ENCODE results near the gene CASP8AP2. TPM values are rescaled to one million over a fixed set of nuclear protein-coding genes. Genes with fewer than 3 reads are reported as not detected.

The CASP8AP2 gene
- total RNA-seq, 6 donors from 2014 or later = 9.6 to 26.5 (median 13.3) TPM

DNA sequence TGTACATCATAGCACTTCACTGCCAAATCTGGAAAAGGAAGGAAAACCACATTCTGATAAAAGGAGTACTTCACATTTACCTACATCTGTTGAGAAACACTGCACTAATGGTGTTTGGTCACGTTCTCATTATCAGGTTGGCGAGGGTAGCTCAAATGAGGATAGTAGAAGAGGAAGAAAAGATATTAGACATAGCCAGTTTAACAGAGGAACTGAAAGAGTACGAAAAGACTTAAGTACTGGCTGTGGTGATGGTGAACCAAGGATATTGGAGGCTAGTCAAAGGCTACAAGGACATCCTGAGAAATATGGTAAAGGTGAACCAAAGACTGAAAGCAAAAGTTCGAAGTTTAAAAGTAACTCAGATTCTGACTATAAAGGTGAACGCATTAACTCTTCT lies 32.6 kb downstream of the CASP8AP2 start:
- Histone ChIP-seq H3K9me3 (no peaks in the 10 kb centered on the region), H3K27me3 (no peaks in the 10 kb centered on the region), H3K36me3 (peaks cover 14 to 93% (median 63%) of the 10 kb centered on the region in 4 donors), H3K4me1 (no peaks in the 10 kb centered on the region), H3K27ac (no peak overlapping the region), H3K4me3 (no peak overlapping the region)
- ATAC-seq (ENCODE audit: low FRiP score in 2 of 2) (no peak), DNase-seq (no peak)
- WGBS, 2 donors = 90 to 94% methylated on average over 5 of the region's 5 CpGs
- TF ChIP-seq POLR2AphosphoS5 (IDR thresholded peaks at IDR 0.05) (no peak), EP300 (IDR thresholded peaks at IDR 0.05) (no peak), POLR2A (IDR thresholded peaks at IDR 0.05) (no peak)
- TF ChIP-seq, protein P1, sequence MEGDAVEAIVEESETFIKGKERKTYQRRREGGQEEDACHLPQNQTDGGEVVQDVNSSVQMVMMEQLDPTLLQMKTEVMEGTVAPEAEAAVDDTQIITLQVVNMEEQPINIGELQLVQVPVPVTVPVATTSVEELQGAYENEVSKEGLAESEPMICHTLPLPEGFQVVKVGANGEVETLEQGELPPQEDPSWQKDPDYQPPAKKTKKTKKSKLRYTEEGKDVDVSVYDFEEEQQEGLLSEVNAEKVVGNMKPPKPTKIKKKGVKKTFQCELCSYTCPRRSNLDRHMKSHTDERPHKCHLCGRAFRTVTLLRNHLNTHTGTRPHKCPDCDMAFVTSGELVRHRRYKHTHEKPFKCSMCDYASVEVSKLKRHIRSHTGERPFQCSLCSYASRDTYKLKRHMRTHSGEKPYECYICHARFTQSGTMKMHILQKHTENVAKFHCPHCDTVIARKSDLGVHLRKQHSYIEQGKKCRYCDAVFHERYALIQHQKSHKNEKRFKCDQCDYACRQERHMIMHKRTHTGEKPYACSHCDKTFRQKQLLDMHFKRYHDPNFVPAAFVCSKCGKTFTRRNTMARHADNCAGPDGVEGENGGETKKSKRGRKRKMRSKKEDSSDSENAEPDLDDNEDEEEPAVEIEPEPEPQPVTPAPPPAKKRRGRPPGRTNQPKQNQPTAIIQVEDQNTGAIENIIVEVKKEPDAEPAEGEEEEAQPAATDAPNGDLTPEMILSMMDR (IDR thresholded peaks at IDR 0.05) = no peak

DNA sequence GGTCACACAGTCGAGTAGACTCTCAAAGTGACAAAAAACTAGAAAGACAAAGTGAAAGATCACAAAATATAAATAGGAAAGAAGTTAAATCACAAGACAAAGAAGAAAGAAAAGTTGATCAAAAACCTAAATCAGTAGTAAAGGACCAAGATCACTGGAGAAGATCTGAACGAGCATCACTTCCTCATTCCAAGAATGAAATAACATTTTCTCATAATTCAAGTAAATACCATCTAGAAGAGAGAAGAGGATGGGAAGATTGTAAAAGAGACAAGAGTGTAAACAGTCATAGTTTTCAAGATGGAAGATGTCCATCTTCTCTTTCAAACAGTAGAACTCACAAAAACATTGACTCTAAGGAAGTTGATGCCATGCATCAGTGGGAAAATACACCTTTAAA lies 33.0 kb downstream of the CASP8AP2 start:
- no peak overlapping the region for H3K4me3 ChIP-seq
- no peaks in the 10 kb centered on the region for H3K9me3 ChIP-seq
- WGBS, 2 donors = 85 to 97% methylated on average over 2 of the region's 2 CpGs
- no peaks in the 10 kb centered on the region for H3K27me3 ChIP-seq
- H3K36me3 ChIP-seq = peaks cover 14 to 93% (median 60%) of the 10 kb centered on the region in 4 donors
- DNase-seq (no peak), ATAC-seq (ENCODE audit: low FRiP score in 2 of 2) (no peak)
- no peaks in the 10 kb centered on the region for H3K4me1 ChIP-seq
- H3K27ac ChIP-seq = no peak overlapping the region
- TF ChIP-seq EP300 (IDR thresholded peaks at IDR 0.05) = no peak
- TF ChIP-seq POLR2A (IDR thresholded peaks at IDR 0.05) = no peak
- TF ChIP-seq, protein P1 (IDR thresholded peaks at IDR 0.05) = no peak
- no peak for TF ChIP-seq POLR2AphosphoS5 (IDR thresholded peaks at IDR 0.05)

DNA sequence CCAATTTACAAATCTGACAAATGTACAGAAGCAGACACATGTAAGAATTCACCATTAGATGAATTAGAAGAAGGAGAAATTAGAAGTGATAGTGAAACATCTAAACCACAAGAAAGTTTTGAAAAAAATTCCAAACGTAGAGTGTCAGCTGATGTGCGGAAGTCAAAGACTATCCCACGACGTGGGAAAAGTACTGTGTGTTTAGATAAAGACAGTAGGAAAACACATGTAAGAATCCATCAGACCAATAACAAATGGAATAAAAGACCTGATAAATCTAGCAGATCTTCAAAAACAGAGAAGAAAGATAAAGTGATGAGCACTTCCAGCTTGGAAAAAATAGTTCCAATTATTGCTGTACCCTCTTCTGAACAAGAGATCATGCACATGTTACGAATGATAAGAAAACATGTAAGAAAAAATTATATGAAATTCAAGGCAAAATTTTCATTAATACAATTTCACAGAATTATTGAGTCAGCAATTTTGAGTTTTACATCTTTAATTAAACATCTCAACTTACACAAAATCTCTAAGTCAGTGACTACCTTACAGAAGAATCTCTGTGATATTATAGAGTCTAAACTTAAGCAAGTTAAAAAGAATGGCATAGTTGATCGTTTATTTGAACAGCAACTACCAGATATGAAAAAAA lies 36.5 kb downstream of the CASP8AP2 start:
- Histone ChIP-seq H3K27me3 (no peaks in the 10 kb centered on the region), H3K27ac (no peak overlapping the region), H3K9me3 (no peaks in the 10 kb centered on the region), H3K36me3 (peaks cover 6 to 68% (median 40%) of the 10 kb centered on the region in 4 donors), H3K4me3 (no peak overlapping the region), H3K4me1 (no peaks in the 10 kb centered on the region)
- ATAC-seq (ENCODE audit: low FRiP score in 2 of 2) = no peak
- TF ChIP-seq POLR2AphosphoS5 (IDR thresholded peaks at IDR 0.05) (no peak), EP300 (IDR thresholded peaks at IDR 0.05) (no peak), POLR2A (IDR thresholded peaks at IDR 0.05) (no peak)
- TF ChIP-seq, protein P1 (IDR thresholded peaks at IDR 0.05) = no peak
- WGBS, 2 donors = 91 to 97% methylated on average over 6 of the region's 6 CpGs
- DNase-seq = no peak

DNA sequence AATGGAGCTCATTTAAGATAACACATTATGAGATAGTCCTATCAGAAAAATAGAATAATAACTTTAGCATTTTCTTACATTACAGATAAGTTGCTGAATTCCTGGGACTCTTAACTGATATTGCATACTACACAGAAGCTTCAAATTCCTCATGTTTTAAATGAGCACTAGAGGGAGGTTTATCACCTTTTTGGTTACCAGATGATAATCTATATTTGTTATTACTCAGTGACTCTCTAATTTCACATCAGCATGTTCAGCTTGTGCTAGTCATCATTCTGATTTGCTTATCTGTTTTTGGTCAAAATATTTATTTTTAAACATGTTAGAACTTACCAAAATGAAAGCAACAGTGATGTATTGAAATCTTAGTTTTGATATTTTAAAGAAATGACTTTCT lies 44.0 kb downstream of the CASP8AP2 start:
- Histone ChIP-seq H3K27ac (no peak overlapping the region), H3K27me3 (no peaks in the 10 kb centered on the region), H3K4me3 (no peak overlapping the region), H3K36me3 (peaks cover 2 to 44% (median 14%) of the 10 kb centered on the region in 4 donors), H3K9me3 (no peaks in the 10 kb centered on the region), H3K4me1 (no peaks in the 10 kb centered on the region)
- ATAC-seq (ENCODE audit: low FRiP score in 2 of 2) (no peak), DNase-seq (no peak)
- no peak for TF ChIP-seq EP300 (IDR thresholded peaks at IDR 0.05)
- TF ChIP-seq POLR2A (IDR thresholded peaks at IDR 0.05) = no peak
- TF ChIP-seq POLR2AphosphoS5 (IDR thresholded peaks at IDR 0.05) = no peak
- TF ChIP-seq, protein P1 (IDR thresholded peaks at IDR 0.05) = no peak

DNA sequence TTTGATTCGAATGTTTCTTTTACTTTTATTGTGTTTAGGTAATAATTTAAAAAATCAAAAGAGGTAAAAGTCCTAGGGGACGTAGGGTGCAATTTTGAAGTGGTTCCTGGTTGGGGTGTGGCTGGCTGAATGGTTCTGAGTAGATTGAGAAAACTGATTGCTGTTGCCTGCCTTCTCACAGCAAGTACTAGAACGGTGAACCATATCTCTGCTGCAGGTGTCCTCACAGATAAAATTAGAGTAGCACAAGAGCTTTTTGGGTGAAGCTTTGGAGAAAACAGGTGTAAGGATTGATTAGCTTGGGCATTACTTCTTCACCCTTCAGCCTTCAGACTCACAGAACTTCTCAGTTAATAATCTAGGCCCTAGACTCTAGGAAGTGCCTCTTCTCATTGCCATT lies 44.8 kb downstream of the CASP8AP2 start:
- no peak for DNase-seq
- Histone ChIP-seq H3K27ac (no peak overlapping the region), H3K4me3 (no peak overlapping the region), H3K27me3 (no peaks in the 10 kb centered on the region), H3K4me1 (no peaks in the 10 kb centered on the region), H3K9me3 (no peaks in the 10 kb centered on the region), H3K36me3 (peaks cover 2 to 44% (median 14%) of the 10 kb centered on the region in 4 donors)
- TF ChIP-seq POLR2AphosphoS5 (IDR thresholded peaks at IDR 0.05) = no peak
- TF ChIP-seq, protein P1 (IDR thresholded peaks at IDR 0.05) = no peak
- no peak for TF ChIP-seq POLR2A (IDR thresholded peaks at IDR 0.05)
- no peak for TF ChIP-seq EP300 (IDR thresholded peaks at IDR 0.05)
- WGBS, 2 donors = 82 to 86% methylated on average over 3 of the region's 3 CpGs
- no peak for ATAC-seq (ENCODE audit: low FRiP score in 2 of 2)
